Coronary artery (tissue), 2 donors: Measurements from ENCODE around the gene HOXC11.

Experiments
- DNase-seq: peaks from one replicate; pipeline ENCODE4 v3.0.0-alpha.2; 2017; ENCODE audit warnings: low spot score
- H3K27ac ChIP-seq, 2 donors: fragments of 200-600 bp; sonication (generic); one replicate each; pipeline ENCODE4 v1.5.1; 2016 to 2019
- H3K4me3 ChIP-seq: fragments of 200-600 bp; sonication (generic); 2 replicates; pipeline ENCODE4 v1.5.1; 2016; ENCODE audit warnings: mild to moderate bottlenecking, moderate library complexity
- TF ChIP-seq, protein P1 (sequence below): fragments of 200-600 bp; sonication (generic); IDR thresholded peaks from one replicate; pipeline ENCODE4 v1.5.1; 2019; ENCODE audit warnings: antibody characterized with exemption

The HOXC11 gene

DNA sequence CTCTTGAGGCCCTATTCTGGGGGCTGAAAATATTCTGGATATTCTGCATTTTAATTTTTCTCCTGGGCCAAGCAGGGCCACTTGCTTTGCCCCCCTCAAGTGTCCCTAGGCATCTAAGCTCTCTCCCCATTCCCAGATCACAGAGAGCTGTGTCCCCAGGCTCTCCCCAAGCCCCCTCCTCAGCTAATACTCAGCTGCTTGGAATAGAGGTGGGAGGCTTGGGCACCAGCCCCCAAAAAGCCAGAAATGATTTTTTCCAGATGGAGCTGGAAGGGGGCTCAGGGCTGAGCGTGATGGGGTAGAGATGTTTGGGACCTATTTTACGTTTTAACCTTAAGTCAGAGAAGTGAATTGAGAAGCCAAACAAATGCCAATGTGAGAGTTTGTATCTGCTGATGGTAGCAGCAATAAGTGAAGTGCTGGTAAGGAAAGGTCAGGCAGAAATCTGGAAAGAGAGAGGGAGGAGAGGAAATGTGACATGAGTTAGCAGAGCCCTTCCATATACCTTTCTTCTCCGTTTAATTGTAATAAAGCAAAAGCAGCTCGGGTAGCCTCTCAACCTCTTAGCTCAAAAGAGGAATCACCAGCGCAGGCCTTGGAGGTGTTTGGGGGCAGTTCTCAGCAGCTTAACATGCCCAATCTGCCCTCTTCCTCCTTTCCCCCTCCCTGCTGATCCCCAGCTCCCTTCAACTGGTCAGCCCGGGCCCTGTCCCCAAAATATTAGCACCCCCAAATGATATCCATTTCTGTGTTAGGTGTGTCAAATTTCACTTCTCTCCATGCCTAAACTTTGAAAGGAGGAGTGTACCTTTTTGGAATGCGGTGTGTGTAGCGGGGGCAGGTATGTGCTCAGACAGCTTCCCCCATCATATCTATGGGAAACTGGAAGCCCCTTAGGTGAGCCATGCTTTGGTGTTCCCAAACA lies 50.3 kb downstream of the HOXC11 start:
- Histone ChIP-seq H3K4me3 (no peak overlapping the region), H3K27ac (no peak overlapping the region)
- no peak for DNase-seq
- TF ChIP-seq, protein P1, sequence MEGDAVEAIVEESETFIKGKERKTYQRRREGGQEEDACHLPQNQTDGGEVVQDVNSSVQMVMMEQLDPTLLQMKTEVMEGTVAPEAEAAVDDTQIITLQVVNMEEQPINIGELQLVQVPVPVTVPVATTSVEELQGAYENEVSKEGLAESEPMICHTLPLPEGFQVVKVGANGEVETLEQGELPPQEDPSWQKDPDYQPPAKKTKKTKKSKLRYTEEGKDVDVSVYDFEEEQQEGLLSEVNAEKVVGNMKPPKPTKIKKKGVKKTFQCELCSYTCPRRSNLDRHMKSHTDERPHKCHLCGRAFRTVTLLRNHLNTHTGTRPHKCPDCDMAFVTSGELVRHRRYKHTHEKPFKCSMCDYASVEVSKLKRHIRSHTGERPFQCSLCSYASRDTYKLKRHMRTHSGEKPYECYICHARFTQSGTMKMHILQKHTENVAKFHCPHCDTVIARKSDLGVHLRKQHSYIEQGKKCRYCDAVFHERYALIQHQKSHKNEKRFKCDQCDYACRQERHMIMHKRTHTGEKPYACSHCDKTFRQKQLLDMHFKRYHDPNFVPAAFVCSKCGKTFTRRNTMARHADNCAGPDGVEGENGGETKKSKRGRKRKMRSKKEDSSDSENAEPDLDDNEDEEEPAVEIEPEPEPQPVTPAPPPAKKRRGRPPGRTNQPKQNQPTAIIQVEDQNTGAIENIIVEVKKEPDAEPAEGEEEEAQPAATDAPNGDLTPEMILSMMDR, result no peak

DNA sequence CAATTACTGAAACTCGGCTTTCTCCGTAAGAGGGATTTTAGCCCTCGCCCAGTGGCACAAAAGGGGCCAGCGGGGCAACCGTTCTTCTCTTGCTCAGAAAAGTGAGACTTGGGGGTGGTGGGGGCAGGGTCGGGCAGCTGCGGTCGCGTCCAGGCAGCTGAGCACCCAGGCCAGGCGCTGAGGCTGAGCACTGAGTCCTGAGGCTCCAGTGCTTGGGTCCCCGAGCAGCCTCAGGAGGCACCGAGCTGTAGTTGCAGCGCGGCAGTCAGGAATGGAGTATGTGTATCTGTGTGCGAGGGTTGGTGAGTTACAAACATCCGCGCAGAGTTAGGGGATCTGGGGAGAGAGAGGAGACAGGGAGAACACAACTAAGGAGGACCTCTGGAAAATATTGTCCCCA lies 51.2 kb downstream of the HOXC11 start:
- no peak for DNase-seq
- H3K27ac ChIP-seq, result no peak overlapping the region
- TF ChIP-seq, protein P1, result no peak
- H3K4me3 ChIP-seq, result no peak overlapping the region

- Histone ChIP-seq H3K27ac (no peak overlapping the region), H3K4me3 (no peak overlapping the region)
- TF ChIP-seq, protein P1, result no peak
- DNase-seq, result no peak
Observed at GRCh38 chr12:54024581-54025305, 51.8 kb downstream of the HOXC11 start.

DNA sequence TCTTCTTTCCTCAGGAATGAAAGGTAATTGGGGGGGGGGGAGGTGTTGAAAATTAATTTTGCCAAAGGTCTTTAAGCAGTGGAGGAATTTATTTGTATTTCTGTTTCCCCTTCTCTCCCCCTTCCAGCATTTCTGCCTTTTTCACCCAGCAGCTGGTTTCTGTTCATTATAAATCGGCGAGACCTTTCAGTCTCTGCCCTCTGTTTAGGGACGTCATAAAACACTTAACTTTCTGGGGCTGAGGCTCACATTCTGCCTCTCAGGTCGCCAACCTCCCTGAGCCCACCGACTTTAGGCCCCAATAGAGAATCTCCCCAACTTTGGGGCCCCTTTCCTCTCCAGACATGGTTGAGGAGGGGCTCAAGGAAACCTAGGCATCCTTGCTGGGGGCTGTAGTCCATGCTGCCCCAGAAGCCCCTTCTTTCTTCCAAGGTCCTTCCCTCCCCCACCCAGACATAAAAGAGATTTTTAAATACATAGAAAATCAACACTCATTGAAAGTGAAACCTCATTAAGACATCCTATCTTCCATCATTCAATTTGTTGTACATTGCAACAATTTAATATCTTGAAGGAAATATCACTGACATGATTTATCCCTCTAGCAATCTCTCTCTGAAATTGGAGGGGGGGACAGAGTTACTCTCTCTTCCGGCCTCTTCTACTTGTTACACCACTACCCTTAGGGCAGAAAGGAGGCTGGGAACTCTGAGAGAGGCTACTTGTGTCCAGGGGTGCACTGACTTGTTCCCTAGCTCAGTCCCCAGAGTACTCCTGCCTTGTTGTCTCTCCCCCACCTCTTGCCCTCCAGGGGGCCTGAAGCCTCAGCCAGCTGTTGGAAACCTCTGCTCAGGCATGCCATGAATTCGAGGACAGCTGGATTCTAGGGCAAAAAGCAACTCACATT lies 52.8 kb downstream of the HOXC11 start:
- Histone ChIP-seq H3K27ac (no peak overlapping the region), H3K4me3 (no peak overlapping the region)
- TF ChIP-seq, protein P1, result no peak
- no peak for DNase-seq

- Histone ChIP-seq H3K27ac (no peak overlapping the region), H3K4me3 (no peak overlapping the region)
- TF ChIP-seq, protein P1, result no peak
- no peak for DNase-seq
Observed at GRCh38 chr12:54026640-54027441, 53.9 kb downstream of the HOXC11 start.
